Measurements from ENCODE around the gene MKRN2OS.

Gene MKRN2OS

DNA sequence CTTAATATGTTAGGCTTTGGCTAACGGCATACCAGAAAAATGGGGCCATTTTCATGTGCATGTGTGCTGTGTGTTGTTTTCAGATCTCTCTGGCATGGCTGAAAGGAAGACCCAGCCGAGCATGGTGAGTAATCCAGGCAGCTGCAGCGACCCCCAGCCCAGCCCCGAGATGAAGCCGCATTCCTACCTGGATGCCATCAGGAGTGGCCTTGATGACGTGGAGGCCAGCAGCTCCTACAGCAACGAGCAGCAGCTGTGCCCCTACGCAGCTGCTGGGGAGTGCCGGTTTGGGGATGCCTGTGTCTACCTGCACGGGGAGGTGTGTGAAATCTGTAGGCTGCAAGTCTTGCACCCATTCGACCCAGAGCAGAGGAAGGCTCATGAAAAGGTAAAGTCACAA is 26.7 kb upstream of the MKRN2OS start:
- Histone ChIP-seq H4K20me1 (ENCODE audit: low read depth, low read length) (no peaks in the 10 kb centered on the region), H3K27me3 (ENCODE audit: low read length) (no peaks in the 10 kb centered on the region), H3K9me2 (replicated peaks; ENCODE audit: insufficient read depth, low read length) (no peaks in the 10 kb centered on the region), H3K27ac (ENCODE audit: low read depth, low read length) (no peak overlapping the region), H3K4me3 (ENCODE audit: insufficient read depth, low read length, poor library complexity, severe bottlenecking) (no peak overlapping the region), H2AFZ (ENCODE audit: low read depth, low read length, severe bottlenecking) (no peak overlapping the region), H3F3A (ENCODE audit: insufficient read depth) (no peaks in the 10 kb centered on the region), H3K4me2 (ENCODE audit: low read depth, low read length, poor library complexity, severe bottlenecking) (no peak overlapping the region), H3K9ac (ENCODE audit: low read length) (no peak overlapping the region), H3K9me3 (ENCODE audit: insufficient read depth, low read length) (no peaks in the 10 kb centered on the region), H3K79me2 (ENCODE audit: insufficient read depth, low read length) (peaks cover 19% of the 10 kb centered on the region), H3K36me3 (ENCODE audit: low read length) (peaks cover 5% of the 10 kb centered on the region; the same call in 1 of the 2 replicates)
- TF ChIP-seq CTCF (IDR thresholded peaks at IDR 0.05; ENCODE audit: insufficient read depth, low read length, poor library complexity, severe bottlenecking) (no peak), EZH2phosphoT487 (conservative IDR thresholded peaks at IDR 0.05; ENCODE audit: low read length) (no peak)

DNA sequence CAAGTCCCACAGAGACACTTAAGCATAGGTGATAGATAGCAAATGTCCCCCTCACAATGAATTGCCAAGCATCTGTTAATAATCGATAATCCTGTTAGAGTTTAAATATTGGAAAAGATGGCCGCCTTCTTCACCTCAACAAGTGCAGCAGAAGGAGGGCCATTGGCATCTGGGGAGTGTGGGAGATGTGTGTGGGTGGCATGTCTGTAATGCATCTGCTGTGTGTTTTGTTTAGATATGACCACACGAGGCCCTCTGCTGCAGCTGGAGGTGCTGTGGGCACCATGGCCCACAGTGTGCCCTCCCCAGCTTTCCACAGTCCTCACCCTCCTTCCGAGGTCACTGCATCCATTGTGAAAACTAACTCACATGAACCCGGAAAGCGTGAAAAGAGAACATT is 24.5 kb upstream of the MKRN2OS start:
- Histone ChIP-seq H3K9ac (ENCODE audit: low read length) (no peak overlapping the region), H3K36me3 (ENCODE audit: low read length) (peaks cover 5% of the 10 kb centered on the region; the same call in 1 of the 2 replicates), H3K27ac (ENCODE audit: low read depth, low read length) (no peak overlapping the region), H3F3A (ENCODE audit: insufficient read depth) (no peaks in the 10 kb centered on the region), H3K4me2 (ENCODE audit: low read depth, low read length, poor library complexity, severe bottlenecking) (no peak overlapping the region), H3K9me2 (replicated peaks; ENCODE audit: insufficient read depth, low read length) (no peaks in the 10 kb centered on the region), H4K20me1 (ENCODE audit: low read depth, low read length) (no peaks in the 10 kb centered on the region), H2AFZ (ENCODE audit: low read depth, low read length, severe bottlenecking) (no peak overlapping the region), H3K9me3 (ENCODE audit: insufficient read depth, low read length) (no peaks in the 10 kb centered on the region), H3K79me2 (ENCODE audit: insufficient read depth, low read length) (peaks cover 40% of the 10 kb centered on the region), H3K27me3 (ENCODE audit: low read length) (no peaks in the 10 kb centered on the region), H3K4me3 (ENCODE audit: insufficient read depth, low read length, poor library complexity, severe bottlenecking) (no peak overlapping the region)
- no peak for TF ChIP-seq CTCF (IDR thresholded peaks at IDR 0.05; ENCODE audit: insufficient read depth, low read length, poor library complexity, severe bottlenecking)
- no peak for TF ChIP-seq EZH2phosphoT487 (conservative IDR thresholded peaks at IDR 0.05; ENCODE audit: low read length)

GRCh38 chr3:12568747-12569146 is 23.4 kb upstream of the MKRN2OS start:
- TF ChIP-seq EZH2phosphoT487 (conservative IDR thresholded peaks at IDR 0.05; ENCODE audit: low read length) (no peak), CTCF (IDR thresholded peaks at IDR 0.05; ENCODE audit: insufficient read depth, low read length, poor library complexity, severe bottlenecking) (no peak)
- Histone ChIP-seq H3F3A (ENCODE audit: insufficient read depth) (no peaks in the 10 kb centered on the region), H3K27me3 (ENCODE audit: low read length) (no peaks in the 10 kb centered on the region), H3K9ac (ENCODE audit: low read length) (no peak overlapping the region), H3K27ac (ENCODE audit: low read depth, low read length) (no peak overlapping the region), H3K36me3 (ENCODE audit: low read length) (peaks cover 5% of the 10 kb centered on the region; the same call in 1 of the 2 replicates), H3K4me3 (ENCODE audit: insufficient read depth, low read length, poor library complexity, severe bottlenecking) (no peak overlapping the region), H2AFZ (ENCODE audit: low read depth, low read length, severe bottlenecking) (no peak overlapping the region), H3K79me2 (ENCODE audit: insufficient read depth, low read length) (peaks cover 51% of the 10 kb centered on the region), H3K4me2 (ENCODE audit: low read depth, low read length, poor library complexity, severe bottlenecking) (no peak overlapping the region), H3K9me2 (replicated peaks; ENCODE audit: insufficient read depth, low read length) (no peaks in the 10 kb centered on the region), H3K9me3 (ENCODE audit: insufficient read depth, low read length) (no peaks in the 10 kb centered on the region), H4K20me1 (ENCODE audit: low read depth, low read length) (no peaks in the 10 kb centered on the region)

Data from SU-DHL-6 (cell line).